ENCODE results near the gene PRDX1. TPM values are rescaled to one million over a fixed set of nuclear protein-coding genes. Genes with fewer than 3 reads are reported as not detected.
"Not testable (repeated sequence)": the region's sequence is repeated elsewhere in the genome, so short reads cannot be mapped to it uniquely, and the experiment has no call there.

The PRDX1 gene
- polyA plus RNA-seq, 1 experiment, result 414 TPM

GRCh38 chr1:45473302-45473701 lies 48.4 kb downstream of the PRDX1 start:
- no peak for DNase-seq (ENCODE audit: low read depth)
- Histone ChIP-seq H3K4me3 (ENCODE audit: low read depth, low read length) (no peak overlapping the region), H3K27me3 (ENCODE audit: control insufficient read depth, insufficient read depth, low read length) (no peaks in the 10 kb centered on the region), H3K36me3 (ENCODE audit: control insufficient read depth, insufficient read depth, low read length) (no peaks in the 10 kb centered on the region)
- TF ChIP-seq CTCF (IDR thresholded peaks at IDR 0.05; ENCODE audit: insufficient read depth, low read depth, low read length), result no peak
- ChIA-PET CTCF (no interaction called here), POLR2A (interaction anchor here (0.5 kb wide), 1 partner anchor 170 kb away, joined by 3 read pairs; no protein-coding TSS in a partner anchor)

- Histone ChIP-seq H3K4me3 (ENCODE audit: low read depth, low read length) (no peak overlapping the region), H3K27me3 (ENCODE audit: control insufficient read depth, insufficient read depth, low read length) (no peaks in the 10 kb centered on the region), H3K36me3 (ENCODE audit: control insufficient read depth, insufficient read depth, low read length) (no peaks in the 10 kb centered on the region)
- CTCF ChIA-PET, result interaction anchor here (0.6 to 2.1 kb wide), 2 partner anchors 11 to 21 kb away, joined by 3 to 5 read pairs; no protein-coding TSS in a partner anchor
- no peak for TF ChIP-seq CTCF (IDR thresholded peaks at IDR 0.05; ENCODE audit: insufficient read depth, low read depth, low read length)
- no peak for DNase-seq (ENCODE audit: low read depth)
- POLR2A ChIA-PET, result no interaction called here
These were observed 51.3 kb downstream of the PRDX1 start for GRCh38 chr1:45470306-45470798.

GRCh38 chr1:45467353-45467752 lies 54.3 kb downstream of the PRDX1 start:
- DNase-seq (ENCODE audit: low read depth); H3K36me3 ChIP-seq (ENCODE audit: control insufficient read depth, insufficient read depth, low read length); H3K4me3 ChIP-seq (ENCODE audit: low read depth, low read length); H3K27me3 ChIP-seq (ENCODE audit: control insufficient read depth, insufficient read depth, low read length); POLR2A ChIA-PET: not testable (repeated sequence)
- CTCF ChIA-PET, result interaction anchor here (0.8 kb wide), 1 partner anchor 7 kb away, joined by 3 read pairs; no protein-coding TSS in a partner anchor

- ChIA-PET CTCF (no interaction called here), POLR2A (no interaction called here)
- TF ChIP-seq CTCF (IDR thresholded peaks at IDR 0.05; ENCODE audit: insufficient read depth, low read depth, low read length), result no peak
- H3K36me3 ChIP-seq (ENCODE audit: control insufficient read depth, insufficient read depth, low read length), result no peaks in the 10 kb centered on the region
- DNase-seq (ENCODE audit: low read depth), result no peak
- H3K4me3 ChIP-seq (ENCODE audit: low read depth, low read length), result no peak overlapping the region
- H3K27me3 ChIP-seq (ENCODE audit: control insufficient read depth, insufficient read depth, low read length), result no peaks in the 10 kb centered on the region
These were observed 56.4 kb downstream of the PRDX1 start for GRCh38 chr1:45465277-45465676.

Other genes with a start within 250 kb of the PRDX1 start
- gene HPDL, start 195.0 kb downstream of the PRDX1 start, polyA plus RNA-seq (2011; rRNA removed), result 0.38 and 0.56 TPM in 2 replicates
- gene TOE1, start 181.7 kb downstream of the PRDX1 start, polyA plus RNA-seq (2011; rRNA removed), result 12.8 and 19.4 TPM in 2 replicates
- gene MUTYH, start 181.4 kb downstream of the PRDX1 start, polyA plus RNA-seq (2011; rRNA removed), result 7.4 and 11.7 TPM in 2 replicates
- 2.4 and 2.5 TPM in 2 replicates for gene TESK2, start 30.7 kb downstream of the PRDX1 start, polyA plus RNA-seq (2011; rRNA removed)
- gene CCDC163, start 21.8 kb downstream of the PRDX1 start, polyA plus RNA-seq (2011; rRNA removed), result 1.4 and 1.6 TPM in 2 replicates
- gene MMACHC, start 21.6 kb downstream of the PRDX1 start, polyA plus RNA-seq (2011; rRNA removed), result 4.8 and 6.3 TPM in 2 replicates
- 161 and 188 TPM in 2 replicates for gene AKR1A1, start 28.9 kb upstream of the PRDX1 start, polyA plus RNA-seq (2011; rRNA removed)
- gene NASP, start 62.2 kb upstream of the PRDX1 start, polyA plus RNA-seq (2011; rRNA removed), result 42.0 and 43.9 TPM in 2 replicates
- gene CCDC17, start 102.2 kb upstream of the PRDX1 start, polyA plus RNA-seq (2011; rRNA removed), result 0.10 and 0.29 TPM in 2 replicates
- 42.8 and 62.1 TPM in 2 replicates for gene GPBP1L1, start 164.6 kb upstream of the PRDX1 start, polyA plus RNA-seq (2011; rRNA removed)
- gene TMEM69, start 166.3 kb upstream of the PRDX1 start, polyA plus RNA-seq (2011; rRNA removed), result 37.9 and 62.6 TPM in 2 replicates
- 4.4 and 9.6 TPM in 2 replicates for gene IPP, start 228.8 kb upstream of the PRDX1 start, polyA plus RNA-seq (2011; rRNA removed)